Measurements from ENCODE around the gene CEBPA.

The CEBPA gene

GRCh38 chr19:33286899-33287298, 15.4 kb downstream of the CEBPA start:
- DNase-seq: no peak

- DNase-seq: no peak
These were observed 16.9 kb downstream of the CEBPA start for GRCh38 chr19:33285441-33285927.

DNA sequence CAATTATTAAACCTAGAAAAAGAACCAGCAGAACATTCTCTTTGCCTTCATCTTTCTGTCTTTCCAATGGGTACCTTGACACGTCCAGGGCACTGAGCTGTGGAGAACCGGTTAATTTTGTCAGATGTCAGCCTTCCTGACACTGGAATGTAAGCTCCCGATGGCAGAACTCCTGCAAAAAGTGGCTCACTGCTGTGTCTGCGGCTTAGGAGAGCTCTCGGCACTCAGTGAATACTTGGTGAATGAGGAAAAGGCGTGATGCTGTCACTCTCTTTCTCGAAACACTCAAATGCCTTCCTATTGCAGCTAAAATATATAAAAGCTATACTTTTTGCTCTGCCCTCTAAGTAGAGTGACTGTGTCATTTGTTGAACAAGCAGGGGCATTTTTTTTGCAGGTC, 17.6 kb downstream of the CEBPA start:
- DNase-seq: no peak

DNA sequence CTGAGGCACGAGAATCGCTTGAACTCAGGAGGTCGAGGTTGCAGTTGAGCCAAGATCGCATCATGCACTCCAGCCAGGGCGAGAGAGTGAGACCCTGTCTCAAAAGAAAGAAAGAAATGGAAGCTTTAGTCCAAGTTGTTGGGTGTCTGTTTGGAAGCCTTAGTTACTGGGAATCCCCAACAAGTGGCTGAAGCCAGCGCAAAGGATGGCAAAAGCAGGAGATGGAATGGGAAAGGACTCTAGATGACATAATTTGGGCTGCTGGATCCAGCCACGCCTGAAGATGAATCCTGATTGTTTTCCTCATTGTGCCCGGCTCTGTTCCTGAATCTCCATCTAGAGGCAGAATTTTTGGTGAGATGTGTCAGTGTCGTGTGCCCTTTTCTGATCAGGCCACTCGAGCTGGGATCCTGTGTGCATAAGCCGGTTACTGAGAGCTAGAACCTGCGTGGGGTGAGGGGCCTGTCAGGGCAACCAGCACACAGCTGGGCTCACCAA, 18.1 kb downstream of the CEBPA start:
- DNase-seq: no peak

- DNase-seq: no peak
These were observed 18.7 kb downstream of the CEBPA start for GRCh38 chr19:33283589-33283988.

GRCh38 chr19:33282036-33282671, 20.2 kb downstream of the CEBPA start:
- DNase-seq: no peak

GRCh38 chr19:33281296-33281926, 20.9 kb downstream of the CEBPA start:
- no peak for DNase-seq

DNA sequence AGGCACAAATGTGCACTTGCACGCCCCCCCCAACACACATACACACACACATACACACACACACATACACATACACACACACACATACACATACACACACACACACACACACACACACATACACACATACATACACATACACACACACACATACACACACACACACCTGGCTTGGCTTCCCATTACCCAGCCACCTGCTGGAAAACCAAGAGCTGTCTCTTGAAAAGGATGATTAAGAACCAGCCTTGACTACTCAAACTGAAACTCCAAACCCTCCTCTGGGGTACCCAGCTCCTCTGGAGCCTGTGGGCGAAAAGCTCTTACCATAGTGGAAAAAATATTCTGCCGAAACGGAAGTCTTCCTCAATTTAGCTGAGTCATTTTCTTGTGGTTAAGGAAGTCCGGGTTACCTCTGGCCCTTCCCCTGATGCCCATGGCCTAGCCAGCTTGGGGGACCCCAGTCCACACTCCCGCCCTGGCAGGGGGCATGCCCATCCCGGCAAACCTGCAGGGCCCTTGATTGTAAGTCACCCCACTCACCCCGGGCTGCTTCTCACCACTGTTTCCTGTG, 21.9 kb downstream of the CEBPA start:
- no peak for DNase-seq

DNA sequence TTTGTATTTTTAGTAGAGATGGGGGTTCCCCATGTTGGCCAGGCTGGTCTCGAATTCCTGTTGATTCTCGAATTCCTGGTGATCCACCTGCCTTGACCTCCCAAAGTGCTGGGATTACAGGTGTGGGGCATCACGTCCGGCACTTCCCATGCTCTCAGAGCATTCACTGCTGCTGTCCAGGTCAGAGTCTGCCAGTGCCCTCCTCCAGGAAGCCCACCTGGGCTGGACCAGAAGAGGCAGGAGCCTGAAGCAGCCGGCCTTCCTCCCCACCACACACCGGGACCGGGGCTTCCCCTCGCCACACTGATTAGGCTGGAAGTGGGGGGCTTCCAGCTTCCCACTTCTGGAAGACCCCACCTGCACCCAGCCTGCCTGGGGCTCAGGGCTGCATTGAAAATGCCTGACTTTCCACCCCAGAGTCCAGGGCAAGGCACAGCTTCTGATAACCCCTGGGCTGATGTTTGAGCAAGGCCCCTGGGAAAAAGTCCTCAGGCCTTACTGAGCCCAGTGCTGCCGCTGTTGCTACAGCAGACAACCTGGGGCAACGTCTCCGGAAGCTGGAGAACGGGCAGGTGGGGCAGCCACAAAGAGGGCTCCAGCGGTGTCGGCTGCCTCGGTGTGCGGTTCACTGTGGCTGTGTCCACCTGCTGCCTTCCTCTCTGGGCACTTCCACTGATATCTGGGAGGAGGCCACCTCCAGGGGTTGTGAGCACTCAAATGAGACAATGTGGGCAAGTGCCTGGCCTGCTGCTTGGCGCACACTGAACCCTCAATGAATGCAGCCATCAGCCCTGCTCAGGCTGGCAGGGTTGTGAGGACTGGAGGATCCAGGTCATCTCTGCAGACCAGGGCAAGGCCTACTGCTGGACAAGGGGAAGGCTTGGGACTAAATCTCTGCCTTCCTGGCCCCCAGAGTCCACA, 22.6 kb downstream of the CEBPA start:
- DNase-seq: no peak

- DNase-seq: no peak
These were observed 23.7 kb downstream of the CEBPA start for GRCh38 chr19:33278403-33279269.

DNA sequence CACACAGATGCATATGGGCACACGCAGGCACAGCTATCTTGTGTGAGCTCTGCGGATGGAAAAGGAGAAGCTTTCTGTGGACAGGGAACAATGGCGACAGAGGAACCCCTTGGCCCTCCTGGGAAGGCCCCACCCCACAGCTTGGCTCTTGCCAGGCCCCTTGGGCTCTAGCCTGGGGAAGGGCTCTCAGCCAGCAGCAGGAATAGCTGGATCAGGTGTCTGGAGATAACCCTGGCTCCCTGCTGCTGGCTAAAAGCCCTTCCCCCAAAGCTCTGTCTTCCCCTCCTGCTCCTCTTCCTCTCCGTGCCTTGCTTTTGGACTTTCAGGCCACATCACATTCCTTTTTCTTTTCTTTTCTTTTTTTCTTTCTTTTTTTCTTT, 24.3 kb downstream of the CEBPA start:
- no peak for DNase-seq

DNA sequence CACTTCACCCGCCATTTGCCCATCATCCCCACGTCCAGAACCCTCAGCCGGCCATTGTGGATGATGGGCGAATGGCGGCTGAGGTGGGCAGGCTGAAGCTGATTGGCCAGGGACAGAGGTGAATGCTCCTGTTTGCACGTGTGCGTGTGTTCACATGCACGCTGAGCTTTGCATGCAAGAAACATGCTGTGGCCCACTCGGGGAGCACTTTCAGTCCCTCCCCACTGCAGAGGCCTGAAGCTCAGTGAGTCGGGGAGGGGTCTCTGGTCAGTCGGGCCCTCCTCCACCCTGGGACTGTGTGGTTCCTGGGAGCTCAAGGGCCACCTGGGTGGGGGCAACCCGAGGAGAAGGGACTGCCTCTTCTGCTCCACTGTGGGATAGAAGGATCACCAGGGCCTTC, 24.9 kb downstream of the CEBPA start:
- DNase-seq: no peak

DNA sequence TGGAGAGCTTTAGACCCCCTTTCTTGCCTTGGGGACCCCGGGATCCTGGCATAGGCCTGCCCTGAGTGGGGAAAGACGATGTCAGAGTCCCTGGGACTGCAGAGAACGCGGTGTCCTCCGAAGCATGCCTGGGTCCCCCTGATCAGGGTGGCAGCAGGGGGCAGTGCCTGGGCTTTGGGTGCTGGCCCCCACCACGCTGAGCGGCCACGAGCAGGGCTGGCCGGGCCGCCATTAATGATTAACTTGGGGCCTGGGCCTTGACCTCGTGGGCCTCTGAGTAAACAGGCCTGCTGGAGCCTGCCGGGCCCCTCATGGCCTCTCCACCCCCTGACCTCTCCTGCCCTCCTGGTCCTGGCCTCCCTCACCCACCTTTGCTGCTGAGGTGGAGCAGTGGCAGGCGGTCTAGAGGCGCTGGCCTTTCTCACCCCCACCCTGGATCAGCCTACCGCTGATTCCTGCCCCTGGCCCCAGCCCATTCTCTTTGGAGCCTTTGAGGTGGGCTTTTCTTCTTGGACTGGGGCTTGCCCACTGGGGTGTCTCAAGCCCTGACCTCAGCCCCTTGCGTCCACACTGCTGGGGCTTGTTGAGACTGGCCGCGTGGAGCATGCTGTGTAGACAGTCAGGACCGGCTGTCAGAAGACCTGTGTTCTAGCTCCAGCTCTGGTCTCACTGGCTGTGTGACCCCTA, 26.3 kb downstream of the CEBPA start:
- no peak for DNase-seq

GRCh38 chr19:33275559-33275932, 26.8 kb downstream of the CEBPA start:
- DNase-seq: no peak

- no peak for DNase-seq
These were observed 27.4 kb downstream of the CEBPA start for GRCh38 chr19:33274663-33275558.

GRCh38 chr19:33273881-33274662, 28.3 kb downstream of the CEBPA start:
- peak; percentile 68 for DNase-seq

GRCh38 chr19:33273065-33273736, 29.1 kb downstream of the CEBPA start:
- no peak for DNase-seq

DNA sequence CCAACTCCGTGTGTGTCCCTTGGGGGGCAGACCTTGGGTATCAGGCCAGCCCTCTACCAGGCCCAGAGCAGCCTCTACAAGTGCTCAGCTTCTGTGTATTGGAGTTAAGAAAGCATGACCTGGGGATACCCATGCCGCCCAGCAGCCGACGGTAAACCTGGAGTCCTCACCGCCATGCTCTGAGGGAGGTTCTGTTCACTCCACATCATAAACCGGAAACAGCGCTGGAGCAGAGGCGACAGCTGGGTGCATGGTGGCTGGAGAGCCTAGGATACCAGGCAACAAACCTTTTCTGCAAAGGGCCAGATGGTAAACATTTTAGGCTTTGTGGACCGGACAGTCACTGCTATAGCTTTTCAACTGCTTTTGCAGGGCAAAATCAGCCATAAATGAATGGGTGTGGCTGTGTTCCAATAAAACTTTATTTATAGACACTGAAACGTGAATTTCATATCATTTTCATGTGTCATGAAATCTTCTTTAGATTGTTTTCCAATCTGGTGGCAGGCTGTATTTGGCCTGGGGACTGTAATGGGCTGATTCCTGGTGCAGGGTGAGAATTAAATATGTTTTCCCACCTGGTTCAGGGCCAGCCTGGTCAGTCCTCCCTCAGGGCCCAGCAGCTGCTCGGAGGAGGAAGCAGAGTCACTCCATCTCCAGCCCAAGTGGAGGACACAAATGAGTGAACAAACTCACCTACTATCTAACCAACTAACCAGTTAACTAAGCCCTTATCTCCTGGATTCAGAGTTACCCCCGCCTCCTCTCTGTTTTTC, 30.9 kb downstream of the CEBPA start:
- no peak for DNase-seq

All from right hindlimb (tissue), 1 donor.